Dermis microvascular lymphatic vessel endothelial cell (primary cell): ENCODE data around the gene PIP5K1C. TPM values are rescaled to one million over a fixed set of nuclear protein-coding genes. Genes with fewer than 3 reads are reported as not detected.
"Not testable (repeated sequence)": the region's sequence is repeated elsewhere in the genome, so short reads cannot be mapped to it uniquely, and the experiment has no call there.

Experiments used
- DNase-seq, 2 donors: peaks; one replicate each; pipeline versions ENCODE4 v3.0.0 to v3.0.0-alpha.2; 2010; ENCODE audit warnings: low read depth in 2 of 2
- total RNA-seq: library from RNA; depleted of rRNA; stranded (reverse); fragments of >200 nt; gene quantifications from 2 replicates; pipeline ENCODE4 v1.2.1, GENCODE V29; 2014

The PIP5K1C gene
- total RNA-seq, 1 donor from 2014 or later, result 19.4 TPM

GRCh38 chr19:3661284-3662238, 38.7 kb downstream of the PIP5K1C start:
- no peak for DNase-seq

DNA sequence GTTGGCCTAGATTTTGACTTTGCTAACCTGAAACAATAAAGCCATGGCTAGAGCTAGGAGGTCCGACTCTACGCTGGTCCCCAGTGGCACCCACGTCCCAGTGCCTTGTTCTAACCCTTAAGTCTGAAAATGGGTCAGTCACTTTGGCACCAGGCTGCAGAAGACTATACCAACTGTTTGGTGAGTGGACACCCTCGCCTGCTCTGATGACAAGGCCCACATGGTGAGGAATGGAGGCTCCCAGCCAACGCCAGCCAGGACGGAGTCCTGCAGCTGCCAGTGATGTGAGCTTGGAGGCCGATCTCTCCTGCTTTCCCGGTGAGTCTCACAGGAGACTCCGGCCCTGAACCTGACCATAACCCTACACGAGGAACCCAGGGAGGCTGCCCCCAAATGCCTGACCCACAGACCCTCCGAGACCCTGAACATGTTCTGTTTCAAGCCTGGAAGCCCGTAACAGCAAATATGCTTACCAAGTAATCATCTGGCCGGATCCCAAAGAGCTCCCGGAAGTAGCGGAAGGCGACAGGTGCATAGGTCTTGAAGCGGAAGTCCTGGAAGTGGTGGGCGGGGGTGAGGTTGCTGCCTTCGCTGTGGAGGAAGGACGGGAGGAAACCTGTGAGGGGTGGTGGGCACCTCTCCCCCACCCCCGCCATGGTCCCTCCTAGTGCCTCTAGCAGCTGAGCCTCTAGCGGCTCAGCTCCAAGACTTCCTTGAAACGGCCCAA, 39.6 kb downstream of the PIP5K1C start:
- peak in 1 of 2 donors; percentile 24 for DNase-seq

GRCh38 chr19:3659746-3660112, 40.5 kb downstream of the PIP5K1C start:
- DNase-seq, result no peak

- DNase-seq, result no peak
These were observed 41.2 kb downstream of the PIP5K1C start for GRCh38 chr19:3658870-3659745.

- DNase-seq, result no peak
These were observed 42.0 kb downstream of the PIP5K1C start for GRCh38 chr19:3658004-3658869.

GRCh38 chr19:3657395-3657769, 42.9 kb downstream of the PIP5K1C start:
- no peak for DNase-seq

DNA sequence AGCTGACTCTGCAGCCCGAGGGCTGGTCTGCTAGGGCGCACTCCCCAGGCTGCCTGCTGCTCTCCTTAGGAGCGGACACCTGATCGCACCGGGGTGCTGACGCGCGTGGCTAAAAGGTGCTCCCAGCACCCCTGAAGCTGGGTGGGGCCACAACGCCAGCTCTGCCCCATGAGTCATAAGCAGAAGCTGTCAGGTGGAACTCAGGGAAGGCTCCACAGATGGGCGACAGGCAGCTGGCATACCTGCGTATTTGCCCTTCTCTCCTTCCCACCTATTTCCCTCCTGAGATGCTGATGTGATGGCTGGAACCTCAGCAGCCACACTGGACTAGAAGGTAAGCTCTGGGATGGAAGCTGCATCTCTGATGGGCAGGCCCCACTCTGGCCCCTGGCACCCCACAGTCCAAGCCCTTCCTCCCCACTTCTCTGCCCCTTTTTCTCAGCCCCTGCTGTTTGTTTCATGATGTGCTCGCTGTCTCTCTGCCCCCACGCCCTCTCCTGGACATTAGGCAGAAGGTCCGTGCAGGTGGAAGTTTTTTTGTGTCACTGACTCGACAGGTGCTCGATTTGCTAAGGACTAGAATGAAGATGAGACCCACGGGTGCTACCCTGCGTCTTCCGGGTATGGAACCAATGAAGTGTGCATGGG, 43.4 kb downstream of the PIP5K1C start:
- DNase-seq, result no peak

GRCh38 chr19:3656073-3656746, 44.1 kb downstream of the PIP5K1C start:
- DNase-seq, result peak in 1 of 2 donors; percentile 48

GRCh38 chr19:3655402-3656072, 44.7 kb downstream of the PIP5K1C start:
- peak in 1 of 2 donors; percentile 87 for DNase-seq

DNA sequence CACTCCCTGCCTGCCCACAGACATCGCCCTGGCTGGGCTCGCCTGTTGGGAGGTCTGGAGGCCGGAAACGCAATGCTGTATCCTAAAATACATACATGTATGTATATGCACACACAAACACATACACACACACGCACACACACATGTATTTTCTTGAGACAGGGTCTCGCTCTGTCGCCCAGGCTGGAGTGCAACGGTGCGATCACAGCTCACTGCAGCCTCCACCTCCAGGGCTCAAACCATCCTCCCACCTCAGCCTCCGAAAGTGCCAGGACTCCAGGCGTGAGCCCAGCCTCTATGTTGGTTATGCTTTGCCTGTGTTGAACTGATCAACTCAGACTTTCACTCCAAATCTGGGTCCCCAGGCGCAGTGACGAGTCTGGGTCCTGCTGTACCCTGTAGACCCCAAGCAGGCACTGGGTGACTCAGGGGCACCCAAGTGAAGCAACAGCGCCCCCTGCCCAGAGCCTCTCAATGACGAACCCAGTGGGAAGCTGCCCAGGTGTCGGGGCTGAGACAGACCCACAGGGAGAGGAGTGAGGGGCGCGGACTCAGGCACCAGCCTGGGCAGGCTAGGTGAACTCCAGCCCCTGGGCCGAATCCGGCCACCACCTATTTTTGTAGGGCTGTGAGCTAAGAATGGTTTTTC, 46.3 kb downstream of the PIP5K1C start:
- peak in 1 of 2 donors; percentile 18 for DNase-seq

GRCh38 chr19:3653081-3653795, 47.0 kb downstream of the PIP5K1C start:
- DNase-seq, result no peak

DNA sequence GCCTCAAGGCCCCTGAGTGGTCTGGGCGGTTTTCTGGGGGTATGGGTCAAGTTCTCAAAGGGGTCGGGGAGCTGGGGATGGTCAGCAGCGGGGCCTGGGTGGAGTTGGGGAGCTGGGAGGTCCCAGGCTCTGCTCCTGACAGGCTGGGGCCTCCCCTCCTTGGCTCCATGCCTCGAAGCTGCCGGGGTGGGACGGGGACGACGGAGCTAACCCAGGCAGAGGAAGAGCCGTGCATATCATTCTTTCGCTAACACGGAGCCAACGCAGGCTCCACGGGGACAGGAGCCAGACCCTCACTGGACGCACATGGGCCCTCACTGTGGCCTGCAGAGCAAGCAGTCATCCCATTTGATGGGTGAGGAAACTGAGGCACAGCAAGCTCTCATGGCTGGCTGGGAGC, 47.8 kb downstream of the PIP5K1C start:
- no peak for DNase-seq

GRCh38 chr19:3651684-3652083, 48.6 kb downstream of the PIP5K1C start:
- no peak for DNase-seq

- DNase-seq, result no peak
These were observed 50.4 kb downstream of the PIP5K1C start for GRCh38 chr19:3649888-3650287.

DNA sequence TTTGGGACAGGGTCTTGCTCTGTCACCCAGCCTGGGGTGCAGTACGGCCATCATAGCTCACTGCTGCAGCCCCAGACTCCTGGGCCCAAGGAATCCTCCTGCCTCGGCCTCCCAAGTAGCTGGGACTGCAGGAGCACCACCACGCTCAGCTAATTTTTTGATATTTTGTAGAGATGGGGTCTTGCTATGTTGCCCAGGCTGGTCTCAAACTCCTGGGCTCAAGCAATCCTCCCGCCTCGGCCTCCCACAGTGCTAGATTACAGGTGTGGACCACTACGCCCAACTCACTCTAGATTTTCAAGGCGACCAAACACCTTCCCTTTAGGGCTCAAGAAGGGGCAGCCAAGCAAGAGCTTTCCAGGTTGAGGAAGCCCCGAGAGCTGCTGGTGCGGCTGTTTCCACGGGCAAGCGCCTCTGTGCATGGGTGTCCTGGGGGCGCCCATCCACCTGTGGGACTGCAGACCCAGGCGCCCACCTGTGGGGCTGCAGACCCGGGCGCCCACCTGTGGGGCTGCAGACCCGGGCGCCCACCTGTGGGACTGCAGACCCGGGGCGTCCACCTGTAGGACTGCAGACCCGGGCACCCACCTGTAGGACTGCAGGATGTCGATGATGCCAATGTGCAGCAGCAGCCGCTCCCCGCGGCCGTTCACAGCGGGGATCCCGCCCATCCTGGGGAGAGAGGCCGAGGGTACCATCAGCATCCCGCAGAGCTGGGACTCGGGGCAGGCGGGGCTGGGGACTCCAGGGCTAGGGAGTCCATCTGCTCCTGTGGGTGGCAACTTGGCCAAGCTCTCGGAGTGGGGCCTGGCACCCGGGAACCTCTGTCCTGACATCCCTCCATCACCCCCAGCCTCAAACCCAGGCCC, 52.0 kb downstream of the PIP5K1C start:
- DNase-seq, result no peak

DNA sequence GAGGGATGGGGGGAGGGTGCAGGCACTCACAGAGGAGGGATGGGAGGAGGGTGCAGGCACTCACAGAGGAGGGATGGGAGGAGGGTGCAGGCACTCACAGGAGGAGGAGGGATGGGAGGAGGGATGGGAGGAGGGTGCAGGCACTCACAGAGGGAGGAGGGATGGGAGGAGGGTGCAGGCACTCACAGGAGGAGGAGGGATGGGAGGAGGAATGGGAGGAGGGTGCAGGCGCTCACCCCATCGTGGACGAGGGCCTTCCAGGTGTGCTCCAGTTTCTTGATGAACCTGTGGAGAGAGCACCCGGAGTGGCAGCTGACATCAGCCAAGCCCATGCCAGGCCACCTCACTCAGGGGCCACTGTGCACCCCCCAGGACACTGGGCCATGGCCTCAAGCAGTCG, 53.2 kb downstream of the PIP5K1C start:
- not testable (repeated sequence) for DNase-seq
